ENCODE measurements around the gene PALLD. TPM values are rescaled to one million over a fixed set of nuclear protein-coding genes. Genes with fewer than 3 reads are reported as not detected.

PALLD gene
- total RNA-seq, 1 experiment from 2014 or later, result 6.5 TPM

GRCh38 chr4:168565130-168565529 is 68.3 kb downstream of the PALLD start:
- ChIA-PET POLR2A (no interaction called here), CTCF (interaction anchor here (0.7 kb wide), 1 partner anchor 322 kb away, joined by 5 read pairs; no protein-coding TSS in a partner anchor)
- Histone ChIP-seq H3K9me3 (ENCODE audit: control insufficient read depth, insufficient read depth, low read depth, low read length) (no peaks in the 10 kb centered on the region), H3K27ac (ENCODE audit: low read length) (no peak overlapping the region), H3K4me1 (ENCODE audit: control insufficient read depth, insufficient read depth, low read length) (no peaks in the 10 kb centered on the region), H3K4me3 (ENCODE audit: low read depth in 2 of 2, low read length in 2 of 2) (no peak overlapping the region), H3K27me3 (ENCODE audit: control insufficient read depth, insufficient read depth, low read length) (no peaks in the 10 kb centered on the region), H3K36me3 (ENCODE audit: control insufficient read depth, insufficient read depth, low read length) (no peaks in the 10 kb centered on the region)
- in situ Hi-C loops (cut with HindIII; ENCODE audit: low pct_unique_long_range_greater_than_20kb, low sequenced_read_pairs), result no loop called here
- TF ChIP-seq POLR2AphosphoS5 (IDR thresholded peaks at IDR 0.05; ENCODE audit: low read depth, low read length) (no peak), TCF7L2 (IDR thresholded peaks at IDR 0.05; ENCODE audit: low read depth, low read length) (no peak), REST (IDR thresholded peaks at IDR 0.05; ENCODE audit: insufficient read depth in 1 of 2, low read depth in 2 of 2, low read length in 1 of 2) (no peak), CTCF (IDR thresholded peaks at IDR 0.05) (no peak), SIN3A (IDR thresholded peaks at IDR 0.05; ENCODE audit: borderline replicate concordance, insufficient read depth, low read depth, low read length) (no peak)
- intact Hi-C loops (cut with micrococcal nuclease; ENCODE audit: unreplicated experiment), result no loop called here
- ATAC-seq, result no peak
- BruUV-seq (replicated peaks), result no TSS peak
- no peak for DNase-seq (ENCODE audit: low read depth, low spot score)

DNA sequence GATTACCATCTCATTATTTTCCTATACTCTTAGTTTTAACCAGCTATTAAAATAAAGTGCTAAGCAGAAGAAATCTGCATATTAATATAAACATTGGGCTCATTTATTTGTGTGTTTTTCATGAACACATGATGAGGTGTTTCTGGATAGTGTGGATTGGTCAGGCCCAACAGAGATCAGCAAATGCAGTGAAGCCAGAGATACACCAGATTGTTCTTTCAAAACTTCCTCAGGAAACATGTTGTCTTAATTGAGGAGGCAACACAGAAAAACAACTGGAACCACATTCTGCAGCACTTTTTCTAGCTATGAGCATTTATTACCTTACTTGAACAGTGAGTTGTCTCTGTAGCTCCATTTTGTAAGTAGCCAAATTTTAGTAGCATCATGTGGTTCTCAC is 69.9 kb downstream of the PALLD start:
- Histone ChIP-seq H3K27me3 (ENCODE audit: control insufficient read depth, insufficient read depth, low read length) (no peaks in the 10 kb centered on the region), H3K36me3 (ENCODE audit: control insufficient read depth, insufficient read depth, low read length) (no peaks in the 10 kb centered on the region), H3K4me3 (ENCODE audit: low read depth in 2 of 2, low read length in 2 of 2) (no peak overlapping the region), H3K27ac (ENCODE audit: low read length) (no peak overlapping the region), H3K9me3 (ENCODE audit: control insufficient read depth, insufficient read depth, low read depth, low read length) (no peaks in the 10 kb centered on the region), H3K4me1 (ENCODE audit: control insufficient read depth, insufficient read depth, low read length) (no peaks in the 10 kb centered on the region)
- intact Hi-C loops (cut with micrococcal nuclease; ENCODE audit: unreplicated experiment) (no loop called here), in situ Hi-C loops (cut with HindIII; ENCODE audit: low pct_unique_long_range_greater_than_20kb, low sequenced_read_pairs) (no loop called here)
- CTCF ChIA-PET, result no interaction called here
- TF ChIP-seq SIN3A (IDR thresholded peaks at IDR 0.05; ENCODE audit: borderline replicate concordance, insufficient read depth, low read depth, low read length), result no peak
- no peak for TF ChIP-seq CTCF (IDR thresholded peaks at IDR 0.05)
- TF ChIP-seq POLR2AphosphoS5 (IDR thresholded peaks at IDR 0.05; ENCODE audit: low read depth, low read length), result no peak
- no peak for TF ChIP-seq TCF7L2 (IDR thresholded peaks at IDR 0.05; ENCODE audit: low read depth, low read length)
- TF ChIP-seq REST (IDR thresholded peaks at IDR 0.05; ENCODE audit: insufficient read depth in 1 of 2, low read depth in 2 of 2, low read length in 1 of 2), result no peak
- DNase-seq (ENCODE audit: low read depth, low spot score), result no peak
- BruUV-seq (replicated peaks), result no TSS peak
- POLR2A ChIA-PET, result no interaction called here
- ATAC-seq, result no peak

Data from Panc1 (cell line).